Measurements from ENCODE around the gene PHTF1.
A peak's percentile ranks its signal among the peaks of the same experiment; 100 is the strongest.

PHTF1 gene

GRCh38 chr1:113786069-113786468, 26.8 kb upstream of the PHTF1 start:
- ATAC-seq (replicated peaks): no peak
- H3K4me3 Mint-ChIP-seq: no peak overlapping the region

GRCh38 chr1:113784104-113784779, 25.0 kb upstream of the PHTF1 start:
- H3K9me3 Mint-ChIP-seq: no peaks in the 10 kb centered on the region
- no peak for DNase-seq
- no peaks in the 10 kb centered on the region for H3K27me3 Mint-ChIP-seq
- peaks cover 27 to 44% of the 10 kb centered on the region in 2 donors for H3K4me1 Mint-ChIP-seq
- peak overlapping the region; percentile 88 for H3K27ac Mint-ChIP-seq
- peak; percentile 68 to 75 for ATAC-seq (replicated peaks)
- H3K36me3 Mint-ChIP-seq: peaks cover 14 to 31% of the 10 kb centered on the region in 2 donors
- H3K4me3 Mint-ChIP-seq: peak overlapping the region; percentile 14 to 57

More at GRCh38 chr1:113786069-113786468, 26.8 kb upstream of the PHTF1 start:
- peaks cover 31 to 56% of the 10 kb centered on the region in 2 donors for H3K4me1 Mint-ChIP-seq
- H3K9me3 Mint-ChIP-seq: no peaks in the 10 kb centered on the region
- H3K27ac Mint-ChIP-seq: no peak overlapping the region
- peaks cover 19 to 40% of the 10 kb centered on the region in 2 donors for H3K36me3 Mint-ChIP-seq
- DNase-seq: no peak
- H3K27me3 Mint-ChIP-seq: no peaks in the 10 kb centered on the region

- Mint-ChIP-seq H3K27ac (peak overlapping the region; percentile 88), H3K4me1 (peaks cover 29 to 36% of the 10 kb centered on the region in 2 donors), H3K27me3 (no peaks in the 10 kb centered on the region), H3K9me3 (peaks cover 0 to 1% of the 10 kb centered on the region in 2 donors), H3K4me3 (peak overlapping the region; percentile 14 to 57), H3K36me3 (peaks cover 17 to 32% of the 10 kb centered on the region in 2 donors)
- peak; percentile 98 for ATAC-seq (replicated peaks)
- DNase-seq: peak; percentile 15
These were observed 24.2 kb upstream of the PHTF1 start for GRCh38 chr1:113783254-113784103.

- no peaks in the 10 kb centered on the region for H3K27me3 Mint-ChIP-seq
- H3K9me3 Mint-ChIP-seq: peaks cover 0 to 2% of the 10 kb centered on the region in 2 donors
- ATAC-seq (replicated peaks): no peak
- H3K4me3 Mint-ChIP-seq: no peak overlapping the region
- peaks cover 16 to 27% of the 10 kb centered on the region in 2 donors for H3K36me3 Mint-ChIP-seq
- no peak for DNase-seq
- H3K27ac Mint-ChIP-seq: no peak overlapping the region
- H3K4me1 Mint-ChIP-seq: peaks cover 25 to 26% of the 10 kb centered on the region in 2 donors
These were observed 23.1 kb upstream of the PHTF1 start for GRCh38 chr1:113782406-113782805.

- H3K9me3 Mint-ChIP-seq: peaks cover 0 to 2% of the 10 kb centered on the region in 2 donors
- DNase-seq (no peak), ATAC-seq (replicated peaks) (no peak)
- no peak overlapping the region for H3K4me3 Mint-ChIP-seq
- H3K4me1 Mint-ChIP-seq: peaks cover 16 to 20% of the 10 kb centered on the region in 2 donors
- H3K27me3 Mint-ChIP-seq: no peaks in the 10 kb centered on the region
- H3K27ac Mint-ChIP-seq: no peak overlapping the region
- H3K36me3 Mint-ChIP-seq: peaks cover 15 to 16% of the 10 kb centered on the region in 2 donors
These were observed 21.3 kb upstream of the PHTF1 start for GRCh38 chr1:113780374-113781146.

- Mint-ChIP-seq H3K9me3 (peaks cover 0 to 2% of the 10 kb centered on the region in 2 donors), H3K4me3 (no peak overlapping the region), H3K36me3 (peaks cover 15 to 19% of the 10 kb centered on the region in 2 donors), H3K27ac (no peak overlapping the region), H3K4me1 (peaks cover 14 to 18% of the 10 kb centered on the region in 2 donors), H3K27me3 (no peaks in the 10 kb centered on the region)
- no peak for ATAC-seq (replicated peaks)
- DNase-seq: no peak
These were observed 20.3 kb upstream of the PHTF1 start for GRCh38 chr1:113779542-113779941.

- H3K36me3 Mint-ChIP-seq: peaks cover 14 to 16% of the 10 kb centered on the region in 2 donors
- DNase-seq: no peak
These were observed 18.3 kb upstream of the PHTF1 start for GRCh38 chr1:113777561-113777960.

GRCh38 chr1:113770031-113770430, 10.7 kb upstream of the PHTF1 start:
- Mint-ChIP-seq H3K27me3 (no peaks in the 10 kb centered on the region), H3K4me1 (peaks cover 8 to 19% of the 10 kb centered on the region in 2 donors), H3K9me3 (no peaks in the 10 kb centered on the region), H3K36me3 (peaks cover 28 to 30% of the 10 kb centered on the region in 2 donors), H3K27ac (no peak overlapping the region), H3K4me3 (no peak overlapping the region)
- DNase-seq (no peak), ATAC-seq (replicated peaks) (no peak)

More at GRCh38 chr1:113777561-113777960, 18.3 kb upstream of the PHTF1 start:
- no peaks in the 10 kb centered on the region for H3K27me3 Mint-ChIP-seq
- no peak overlapping the region for H3K27ac Mint-ChIP-seq
- peaks cover 0 to 2% of the 10 kb centered on the region in 2 donors for H3K9me3 Mint-ChIP-seq
- peaks cover 0 to 6% of the 10 kb centered on the region in 2 donors for H3K4me1 Mint-ChIP-seq
- H3K4me3 Mint-ChIP-seq: no peak overlapping the region
- no peak for ATAC-seq (replicated peaks)

GRCh38 chr1:113769601-113769970, 10.3 kb upstream of the PHTF1 start:
- peaks cover 28 to 30% of the 10 kb centered on the region in 2 donors for H3K36me3 Mint-ChIP-seq
- ATAC-seq (replicated peaks): no peak
- no peak for DNase-seq
- peaks cover 8 to 19% of the 10 kb centered on the region in 2 donors for H3K4me1 Mint-ChIP-seq
- no peaks in the 10 kb centered on the region for H3K9me3 Mint-ChIP-seq
- no peaks in the 10 kb centered on the region for H3K27me3 Mint-ChIP-seq
- H3K27ac Mint-ChIP-seq: no peak overlapping the region
- no peak overlapping the region for H3K4me3 Mint-ChIP-seq

- no peak overlapping the region for H3K4me3 Mint-ChIP-seq
- no peak for DNase-seq
These were observed 9.8 kb upstream of the PHTF1 start for GRCh38 chr1:113768916-113769600.

GRCh38 chr1:113765306-113766230, 6.3 kb upstream of the PHTF1 start:
- H3K27me3 Mint-ChIP-seq: no peaks in the 10 kb centered on the region
- H3K36me3 Mint-ChIP-seq: peaks cover 23 to 29% of the 10 kb centered on the region in 2 donors
- no peak overlapping the region for H3K4me3 Mint-ChIP-seq
- DNase-seq: no peak
- H3K4me1 Mint-ChIP-seq: peaks cover 4 to 14% of the 10 kb centered on the region in 2 donors
- no peak for ATAC-seq (replicated peaks)
- H3K27ac Mint-ChIP-seq: no peak overlapping the region
- H3K9me3 Mint-ChIP-seq: no peaks in the 10 kb centered on the region

More at GRCh38 chr1:113768916-113769600, 9.8 kb upstream of the PHTF1 start:
- peaks cover 8 to 19% of the 10 kb centered on the region in 2 donors for H3K4me1 Mint-ChIP-seq
- H3K27ac Mint-ChIP-seq: no peak overlapping the region
- no peaks in the 10 kb centered on the region for H3K9me3 Mint-ChIP-seq
- no peaks in the 10 kb centered on the region for H3K27me3 Mint-ChIP-seq
- no peak for ATAC-seq (replicated peaks)
- peaks cover 30% of the 10 kb centered on the region in 2 donors for H3K36me3 Mint-ChIP-seq

GRCh38 chr1:113763661-113764060, 4.4 kb upstream of the PHTF1 start:
- DNase-seq (no peak), ATAC-seq (replicated peaks) (no peak)
- H3K4me1 Mint-ChIP-seq: peaks cover 7 to 10% of the 10 kb centered on the region in 2 donors
- no peak overlapping the region for H3K27ac Mint-ChIP-seq
- H3K9me3 Mint-ChIP-seq: no peaks in the 10 kb centered on the region
- no peaks in the 10 kb centered on the region for H3K27me3 Mint-ChIP-seq
- H3K36me3 Mint-ChIP-seq: peaks cover 13 to 29% of the 10 kb centered on the region in 2 donors
- no peak overlapping the region for H3K4me3 Mint-ChIP-seq

GRCh38 chr1:113761937-113762336, 2.7 kb upstream of the PHTF1 start:
- Mint-ChIP-seq H3K27ac (no peak overlapping the region), H3K9me3 (no peaks in the 10 kb centered on the region), H3K36me3 (peaks cover 14 to 28% of the 10 kb centered on the region in 2 donors), H3K4me1 (peaks cover 9 to 16% of the 10 kb centered on the region in 2 donors), H3K27me3 (no peaks in the 10 kb centered on the region), H3K4me3 (no peak overlapping the region)
- DNase-seq: no peak
- ATAC-seq (replicated peaks): no peak

Data from stimulated activated naive B cell treated with anti-CD40 and anti-IgM and Interleukin-4, amounts not matched to agents 10 μg/mL and 1 μg/mL and 100 μg/mL, for 72 hours (primary cell).